Effector memory CD8-positive, alpha-beta T cell (primary cell): Measurements from ENCODE around the gene PCDHB14.
"Not testable (repeated sequence)": the region's sequence is repeated elsewhere in the genome, so short reads cannot be mapped to it uniquely, and the experiment has no call there.

Source experiments
- ATAC-seq: fragments of 150-1000 bp; cut with Tn5 transposase; replicated peaks from 2 replicates; pipeline ENCODE4 v1.10.0; 2021; ENCODE audit warnings: mild to moderate bottlenecking, moderate library complexity
- DNase-seq, 3 experiments: peaks; one replicate each; pipeline ENCODE4 v3.0.0; 2021
- H3K27ac Mint-ChIP-seq, 2 donors: one replicate each; pipeline ENCODE4 v1.8.0; 2022; ENCODE audit warnings: mild to moderate bottlenecking in 2 of 2, mixed read lengths in 2 of 2, moderate library complexity in 2 of 2
- H3K27me3 Mint-ChIP-seq, 2 donors: one replicate each; pipeline ENCODE4 v1.8.0; 2022; ENCODE audit warnings: mixed read lengths in 2 of 2
- H3K36me3 Mint-ChIP-seq: one replicate; pipeline ENCODE4 v1.8.0; 2022; ENCODE audit warnings: mild to moderate bottlenecking, moderate library complexity, mixed read lengths; ENCODE audit not compliant: insufficient read depth
- H3K4me1 Mint-ChIP-seq, 2 donors: one replicate each; pipeline ENCODE4 v1.8.0; 2022; ENCODE audit warnings: low read depth in 2 of 2, mixed read lengths in 2 of 2
- H3K4me3 Mint-ChIP-seq, 2 donors: one replicate each; pipeline ENCODE4 v1.8.0; 2022; ENCODE audit warnings: mild to moderate bottlenecking in 2 of 2, mixed read lengths in 2 of 2, moderate library complexity in 2 of 2
- H3K9me3 Mint-ChIP-seq, 2 donors: one replicate each; pipeline ENCODE4 v1.8.0; 2022; ENCODE audit warnings: mixed read lengths in 2 of 2

Gene PCDHB14

GRCh38 chr5:141192110-141192725 lies 30.9 kb upstream of the PCDHB14 start, which contains the start of gene PCDHB10:
TSS of gene PCDHB10 (plus strand) at chr5:141192353. CDS start at chr5:141192553, 200 bp downstream.
- ATAC-seq (no peak), DNase-seq (no peak)
- Mint-ChIP-seq H3K9me3 (no peaks in the 10 kb centered on the region), H3K4me3 (no peak within 1 kb of the TSS), H3K4me1 (peaks cover 5 to 6% of the 10 kb centered on the region in 2 donors), H3K27me3 (peaks cover 46 to 61% of the 10 kb centered on the region in 2 donors), H3K27ac (no peak within 1 kb of the TSS), H3K36me3 (peaks cover 2% of the 10 kb centered on the region)

GRCh38 chr5:141194332-141194731 lies 28.8 kb upstream of the PCDHB14 start:
- not testable (repeated sequence) for H3K36me3 Mint-ChIP-seq, H3K4me3 Mint-ChIP-seq, H3K9me3 Mint-ChIP-seq, ATAC-seq, H3K4me1 Mint-ChIP-seq, H3K27ac Mint-ChIP-seq, DNase-seq
- H3K27me3 Mint-ChIP-seq = peaks cover 51 to 67% of the 10 kb centered on the region in 2 donors

GRCh38 chr5:141196363-141196762 lies 26.8 kb upstream of the PCDHB14 start:
- Mint-ChIP-seq H3K4me1 (peaks cover 2 to 3% of the 10 kb centered on the region in 2 donors), H3K27me3 (peaks cover 46 to 69% of the 10 kb centered on the region in 2 donors), H3K4me3 (no peak overlapping the region), H3K9me3 (no peaks in the 10 kb centered on the region), H3K36me3 (peaks cover 2% of the 10 kb centered on the region), H3K27ac (no peak overlapping the region)
- DNase-seq (no peak), ATAC-seq (no peak)

GRCh38 chr5:141199359-141200235 lies 23.5 kb upstream of the PCDHB14 start, which contains the start of gene PCDHB11:
TSS of gene PCDHB11 (plus strand) at chr5:141199627. CDS start at chr5:141199775, 148 bp downstream.
- Mint-ChIP-seq H3K9me3 (no peaks in the 10 kb centered on the region), H3K4me1 (no peaks in the 10 kb centered on the region), H3K36me3 (peaks cover 3% of the 10 kb centered on the region), H3K27me3 (peaks cover 41 to 56% of the 10 kb centered on the region in 2 donors), H3K27ac (no peak within 1 kb of the TSS), H3K4me3 (no peak within 1 kb of the TSS)
- ATAC-seq (no peak), DNase-seq (no peak)

- not testable (repeated sequence) for H3K4me1 Mint-ChIP-seq, DNase-seq, H3K27ac Mint-ChIP-seq, H3K36me3 Mint-ChIP-seq, H3K4me3 Mint-ChIP-seq, ATAC-seq, H3K9me3 Mint-ChIP-seq
- peaks cover 53 to 69% of the 10 kb centered on the region in 2 donors for H3K27me3 Mint-ChIP-seq
These were observed 22.0 kb upstream of the PCDHB14 start for GRCh38 chr5:141201126-141201525.

GRCh38 chr5:141201646-141202045 lies 21.5 kb upstream of the PCDHB14 start:
- DNase-seq, H3K9me3 Mint-ChIP-seq, ATAC-seq, H3K4me1 Mint-ChIP-seq, H3K4me3 Mint-ChIP-seq, H3K36me3 Mint-ChIP-seq, H3K27ac Mint-ChIP-seq: not testable (repeated sequence)
- peaks cover 54 to 69% of the 10 kb centered on the region in 2 donors for H3K27me3 Mint-ChIP-seq

GRCh38 chr5:141208478-141208877 lies 14.7 kb upstream of the PCDHB14 start, which contains the start of gene PCDHB12:
TSS of gene PCDHB12 (plus strand) at chr5:141208719. CDS start at chr5:141208908, 189 bp downstream.
- H3K4me3 Mint-ChIP-seq = no peak within 1 kb of the TSS
- no peaks in the 10 kb centered on the region for H3K4me1 Mint-ChIP-seq
- peaks cover 0 to 1% of the 10 kb centered on the region in 2 donors for H3K9me3 Mint-ChIP-seq
- no peak within 1 kb of the TSS for H3K27ac Mint-ChIP-seq
- peaks cover 57 to 76% of the 10 kb centered on the region in 2 donors for H3K27me3 Mint-ChIP-seq
- DNase-seq (no peak), ATAC-seq (no peak)
- H3K36me3 Mint-ChIP-seq = no peaks in the 10 kb centered on the region

- H3K27ac Mint-ChIP-seq, H3K9me3 Mint-ChIP-seq, ATAC-seq, H3K4me3 Mint-ChIP-seq, H3K36me3 Mint-ChIP-seq, H3K4me1 Mint-ChIP-seq, DNase-seq: not testable (repeated sequence)
- peaks cover 55 to 75% of the 10 kb centered on the region in 2 donors for H3K27me3 Mint-ChIP-seq
These were observed 12.9 kb upstream of the PCDHB14 start for GRCh38 chr5:141210281-141210680.

- not testable (repeated sequence) for H3K36me3 Mint-ChIP-seq, H3K27ac Mint-ChIP-seq, DNase-seq, H3K9me3 Mint-ChIP-seq, H3K4me1 Mint-ChIP-seq, H3K4me3 Mint-ChIP-seq, ATAC-seq
- H3K27me3 Mint-ChIP-seq = peaks cover 52 to 69% of the 10 kb centered on the region in 2 donors
These were observed 12.3 kb upstream of the PCDHB14 start for GRCh38 chr5:141210849-141211248.

- H3K9me3 Mint-ChIP-seq, ATAC-seq, H3K27ac Mint-ChIP-seq, DNase-seq, H3K4me1 Mint-ChIP-seq, H3K36me3 Mint-ChIP-seq: not testable (repeated sequence)
- Mint-ChIP-seq H3K4me3 (peak within 1 kb of the TSS; percentile 22 to 58), H3K27me3 (peaks cover 40 to 41% of the 10 kb centered on the region in 2 donors)
These were observed 9.3 kb upstream of the PCDHB14 start, which contains the start of gene PCDHB13 for GRCh38 chr5:141213656-141214339. TSS of gene PCDHB13 (plus strand) at chr5:141213919. CDS start at chr5:141214124, 205 bp downstream.

- H3K4me1 Mint-ChIP-seq = not testable (repeated sequence)
These were observed 8.6 kb upstream of the PCDHB14 start for GRCh38 chr5:141214583-141214982.

GRCh38 chr5:141215504-141215903 lies 7.6 kb upstream of the PCDHB14 start:
- H3K9me3 Mint-ChIP-seq = not testable (repeated sequence)

More at GRCh38 chr5:141214583-141214982, 8.6 kb upstream of the PCDHB14 start:
- H3K36me3 Mint-ChIP-seq, DNase-seq, ATAC-seq, H3K27ac Mint-ChIP-seq, H3K4me3 Mint-ChIP-seq, H3K9me3 Mint-ChIP-seq: not testable (repeated sequence)
- H3K27me3 Mint-ChIP-seq = peaks cover 33 to 39% of the 10 kb centered on the region in 2 donors

GRCh38 chr5:141216035-141216434 lies 7.1 kb upstream of the PCDHB14 start:
- H3K9me3 Mint-ChIP-seq, ATAC-seq, H3K36me3 Mint-ChIP-seq, H3K4me3 Mint-ChIP-seq, H3K27ac Mint-ChIP-seq, H3K4me1 Mint-ChIP-seq, DNase-seq: not testable (repeated sequence)
- peaks cover 32 to 42% of the 10 kb centered on the region in 2 donors for H3K27me3 Mint-ChIP-seq

More at GRCh38 chr5:141215504-141215903, 7.6 kb upstream of the PCDHB14 start:
- not testable (repeated sequence) for H3K27ac Mint-ChIP-seq, H3K4me3 Mint-ChIP-seq, DNase-seq, ATAC-seq, H3K36me3 Mint-ChIP-seq, H3K4me1 Mint-ChIP-seq
- peaks cover 33 to 42% of the 10 kb centered on the region in 2 donors for H3K27me3 Mint-ChIP-seq
